K562 (cell line): Measurements from ENCODE around the gene CORO6. TPM values are rescaled to one million over a fixed set of nuclear protein-coding genes. Genes with fewer than 3 reads are reported as not detected.

ENCODE experiments used
- ADNP ChIP-seq: fragments of 200-800 bp; sonication (Bioruptor generic); IDR thresholded peaks from 2 replicates; pipeline ENCODE4 v1.6.1; 2016; ENCODE audit warnings: missing genetic modification characterization, missing compliant biosample characterization
- ARID1B ChIP-seq: fragments of 450-650 bp; IDR thresholded peaks from 2 replicates; pipeline ENCODE4 v1.6.1; 2016; ENCODE audit warnings: antibody characterized with exemption, mild to moderate bottlenecking, inconsistent platforms
- BRF1 ChIP-seq: IDR thresholded peaks from 3 replicates; pipeline ENCODE4 v1.6.1; 2011; ENCODE audit warnings: borderline replicate concordance, mild to moderate bottlenecking; ENCODE audit not compliant: insufficient read length; ENCODE audit errors: extremely low read depth
- CBFA2T3 ChIP-seq: fragments of 450-650 bp; IDR thresholded peaks from 2 replicates; pipeline ENCODE4 v1.6.1; 2017
- CEBPB ChIP-seq: fragments of 450-650 bp; IDR thresholded peaks from 2 replicates; pipeline ENCODE4 v1.6.1; 2016; ENCODE audit warnings: missing genetic modification characterization, missing compliant biosample characterization
- DACH1 ChIP-seq: fragments of 450-650 bp; IDR thresholded peaks from 2 replicates; pipeline ENCODE4 v1.6.1; 2018; ENCODE audit not compliant: partially characterized antibody
- FOXK2 ChIP-seq, 2 experiments: fragments of 450-650 bp; IDR thresholded peaks in 1 of 2; conservative IDR thresholded peaks in 1 of 2; 2 replicates each; pipeline ENCODE4 v1.6.1; 2016; ENCODE audit warnings: low read depth in 2 of 2, mild to moderate bottlenecking in 1 of 2
- HMBOX1 ChIP-seq: sonication (generic); IDR thresholded peaks from 2 replicates; pipeline ENCODE4 v1.6.1; 2016
- KDM1A ChIP-seq, 2 experiments: fragments of 450-650 bp; IDR thresholded peaks; 2 replicates each; pipeline ENCODE4 v1.6.1; 2016; ENCODE audit warnings: mild to moderate bottlenecking in 2 of 2
- LEF1 ChIP-seq: fragments of 450-650 bp; IDR thresholded peaks from 2 replicates; pipeline ENCODE4 v1.6.1; 2016; ENCODE audit warnings: mild to moderate bottlenecking
- MTA2 ChIP-seq: fragments of 450-650 bp; IDR thresholded peaks from 2 replicates; pipeline ENCODE4 v1.6.1; 2016; ENCODE audit warnings: low read depth
- NBN ChIP-seq: fragments of 450-650 bp; IDR thresholded peaks from 2 replicates; pipeline ENCODE4 v1.6.1; 2016; ENCODE audit warnings: low read depth, mild to moderate bottlenecking
- NCOR1 ChIP-seq: fragments of 450-650 bp; IDR thresholded peaks from 2 replicates; pipeline ENCODE4 v1.6.1; 2016; ENCODE audit warnings: mild to moderate bottlenecking, moderate library complexity
- NFATC3 ChIP-seq: fragments of 450-650 bp; IDR thresholded peaks from 2 replicates; pipeline ENCODE4 v1.6.1; 2017; ENCODE audit warnings: mild to moderate bottlenecking
- NFE2 ChIP-seq: IDR thresholded peaks from 2 replicates; pipeline ENCODE4 v1.6.1; 2014; ENCODE audit warnings: antibody characterized with exemption, low read depth
- RAD51 ChIP-seq: fragments of 450-650 bp; IDR thresholded peaks from 2 replicates; pipeline ENCODE4 v1.7.1; 2016; ENCODE audit warnings: low read depth, mild to moderate bottlenecking, borderline replicate concordance
- TAF9B ChIP-seq: fragments of 450-650 bp; IDR thresholded peaks from 2 replicates; pipeline ENCODE4 v1.6.1; 2018; ENCODE audit warnings: mild to moderate bottlenecking; ENCODE audit not compliant: partially characterized antibody
- TAL1 ChIP-seq: fragments of 450-650 bp; IDR thresholded peaks from 2 replicates; pipeline ENCODE4 v1.6.1; 2016; ENCODE audit warnings: mild to moderate bottlenecking
- TBL1XR1 ChIP-seq, 2 experiments: IDR thresholded peaks; 2 replicates each; pipeline ENCODE4 v1.6.1; 2012; ENCODE audit warnings: improper control_type of control experiment in 2 of 2, low read length in 2 of 2, mild to moderate bottlenecking in 1 of 2
- TEAD4 ChIP-seq, 2 experiments: sonication (generic) in 1 of 2; formaldehyde crosslinking in 1 of 2; IDR thresholded peaks; 2 replicates each; pipeline versions ENCODE4 v1.6.1 to v1.8.0; 2012 to 2022; ENCODE audit warnings: borderline replicate concordance in 1 of 2, inconsistent platforms in 1 of 2, low read length in 1 of 2, mild to moderate bottlenecking in 1 of 2, missing genetic modification reagents in 1 of 2
- ZNF232 ChIP-seq: sonication (generic); formaldehyde crosslinking; IDR thresholded peaks from 2 replicates; pipeline ENCODE4 v1.8.0; 2022; ENCODE audit warnings: mild to moderate bottlenecking, missing genetic modification reagents
- ZNF239 ChIP-seq: fragments of 250-450 bp; sonication (Bioruptor Pico); IDR thresholded peaks from 2 replicates; pipeline ENCODE4 v1.4.0; 2020; ENCODE audit warnings: mild to moderate bottlenecking
- ZNF592 ChIP-seq: fragments of 450-650 bp; IDR thresholded peaks from 2 replicates; pipeline ENCODE4 v1.6.1; 2017; ENCODE audit warnings: antibody characterized with exemption, mild to moderate bottlenecking
- polyA plus RNA-seq, 8 experiments: library from polyadenylated mRNA; depleted of rRNA in 4 of 8; stranded (reverse) in 5 of 8; unstranded in 3 of 8; fragments of >200 nt; fragmentation: Nextera tagmentation in 2 of 8; fragmentation: Illumina TruSeq in 1 of 8; extraction: Ambion mirVana in 2 of 8; extraction: Trizol in 1 of 8; gene quantifications; 2 replicates each; pipeline versions ENCODE4 v1.2.1 to v1.2.3, GENCODE V29; 2011 to 2014; ENCODE audit warnings: inconsistent platforms in 1 of 8, missing spikeins in 1 of 8
- total RNA-seq, 7 experiments: library from RNA; depleted of rRNA in 6 of 7; stranded (reverse); fragments of >200 nt in 6 of 7; fragmentation: Illumina TruSeq in 2 of 7; extraction: Trizol in 2 of 7; gene quantifications; 2 replicates each; pipeline versions ENCODE4 v1.2.1 to v1.2.3, GENCODE V29; 2011 to 2021; ENCODE audit warnings: low replicate concordance in 1 of 7
- TF ChIP-seq, protein P1 (sequence below): sonication (generic); formaldehyde crosslinking; IDR thresholded peaks from 2 replicates; pipeline ENCODE4 v1.8.0; 2022; ENCODE audit warnings: missing genetic modification reagents, mild to moderate bottlenecking, moderate library complexity, borderline replicate concordance

Gene CORO6
- total and polyA plus RNA-seq, 9 of the 15 experiments (the other 6 are each of a cell fraction or from before 2014, with no cell fraction given) = 0.04 to 11.9 (median 2.4) TPM

DNA sequence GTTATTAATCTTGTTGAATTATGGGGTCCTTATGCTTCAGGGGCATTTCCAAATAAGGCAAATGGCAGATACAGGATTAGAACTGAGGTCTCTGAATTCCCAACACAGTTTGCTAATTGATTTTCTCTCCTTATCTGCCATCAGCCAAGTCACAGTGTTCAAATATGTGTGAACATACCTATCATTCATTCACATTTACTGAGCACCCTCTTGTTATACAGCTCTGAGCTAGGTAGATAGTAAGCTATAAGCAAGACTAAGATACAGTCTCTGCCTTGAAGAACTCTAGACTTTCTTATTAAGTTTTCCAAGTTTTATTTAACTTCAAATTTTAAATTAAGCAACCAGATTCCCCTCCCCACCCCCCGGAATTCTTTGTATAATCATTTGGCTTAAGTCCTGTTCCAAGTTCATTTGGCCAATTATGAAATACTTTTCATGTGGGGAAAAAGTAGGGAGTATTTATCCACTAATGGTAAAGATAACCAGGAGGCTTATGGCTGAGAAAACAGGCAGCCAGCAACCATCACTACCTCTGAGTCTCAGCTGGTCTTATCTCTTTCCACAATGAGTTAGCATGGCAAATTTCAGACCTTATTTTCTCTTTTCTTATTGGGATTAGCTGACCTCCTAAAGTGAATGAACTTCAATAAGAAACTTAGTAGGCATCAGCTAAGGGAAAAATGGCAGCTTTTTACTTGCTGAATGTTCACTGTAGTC, 31.4 kb upstream of the CORO6 start (continued):
- TF ChIP-seq NBN (0 out of 2 replicates have a peak, but pooled peaks have one; percentile 26), NFATC3 (0 out of 2 replicates have a peak, but pooled peaks have one; percentile 75), TEAD4 (IDR thresholded peaks at IDR 0.05; ENCODE audit: low read length) (peak; percentile 71), TEAD4 (CRISPR knock-in tag; IDR thresholded peaks at IDR 0.05; ENCODE audit: borderline replicate concordance) (no peak), NFE2 (peak; percentile 91), KDM1A (IDR thresholded peaks at IDR 0.05) (0 out of 4 replicates have a peak, but pooled peaks of 1 of the 2 experiments have one; percentile 27), NCOR1 (peak; percentile 57), ZNF232 (no peak), ARID1B (peak; percentile 83), TAL1 (peak; percentile 52; the same call in 1 of the 2 replicates), HMBOX1 (peak; percentile 98), CEBPB (0 out of 2 replicates have a peak, but pooled peaks have one; percentile 18), TBL1XR1 (IDR thresholded peaks at IDR 0.05; ENCODE audit: low read length in 2 of 2) (peak in 1 of 2 experiments; percentile 50; a peak in 2 of 4 replicates), ADNP (0 out of 2 replicates have a peak, but pooled peaks have one; percentile 36), LEF1 (peak; percentile 46; the same call in 1 of the 2 replicates), TAF9B (peak; percentile 26), ZNF592 (peak; percentile 53; the same call in 1 of the 2 replicates), MTA2 (peak; percentile 46; the same call in 1 of the 2 replicates), FOXK2 (conservative IDR thresholded peaks at IDR 0.05 in 1 of 2, IDR thresholded peaks at IDR 0.05 in 1 of 2; ENCODE audit: low read depth in 2 of 2) (0 out of 4 replicates have a peak, but pooled peaks of 1 of the 2 experiments have one; percentile 22), DACH1 (peak; percentile 86), ZNF239 (CRISPR knock-in tag) (peak; percentile 7; the same call in 1 of the 2 replicates), RAD51 (0 out of 2 replicates have a peak, but pooled peaks have one; percentile 12), BRF1 (no peak), CBFA2T3 (peak; percentile 78)
- TF ChIP-seq, protein P1, sequence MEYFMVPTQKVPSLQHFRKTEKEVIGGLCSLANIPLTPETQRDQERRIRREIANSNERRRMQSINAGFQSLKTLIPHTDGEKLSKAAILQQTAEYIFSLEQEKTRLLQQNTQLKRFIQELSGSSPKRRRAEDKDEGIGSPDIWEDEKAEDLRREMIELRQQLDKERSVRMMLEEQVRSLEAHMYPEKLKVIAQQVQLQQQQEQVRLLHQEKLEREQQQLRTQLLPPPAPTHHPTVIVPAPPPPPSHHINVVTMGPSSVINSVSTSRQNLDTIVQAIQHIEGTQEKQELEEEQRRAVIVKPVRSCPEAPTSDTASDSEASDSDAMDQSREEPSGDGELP (CRISPR knock-in tag) = peak; percentile 37; the same call in 1 of the 2 replicates
